TTC549 (cell line): ENCODE measurements around the gene SCRT2.
"Not testable (repeated sequence)": the region's sequence is repeated elsewhere in the genome, so short reads cannot be mapped to it uniquely, and the experiment has no call there.

Experiments used
- FAIRE-seq: peaks from 2 replicates; lab custom pipeline; 2012; peaks lifted over from hg19 to GRCh38; lab: Jason Lieb, UNC

Gene SCRT2

DNA sequence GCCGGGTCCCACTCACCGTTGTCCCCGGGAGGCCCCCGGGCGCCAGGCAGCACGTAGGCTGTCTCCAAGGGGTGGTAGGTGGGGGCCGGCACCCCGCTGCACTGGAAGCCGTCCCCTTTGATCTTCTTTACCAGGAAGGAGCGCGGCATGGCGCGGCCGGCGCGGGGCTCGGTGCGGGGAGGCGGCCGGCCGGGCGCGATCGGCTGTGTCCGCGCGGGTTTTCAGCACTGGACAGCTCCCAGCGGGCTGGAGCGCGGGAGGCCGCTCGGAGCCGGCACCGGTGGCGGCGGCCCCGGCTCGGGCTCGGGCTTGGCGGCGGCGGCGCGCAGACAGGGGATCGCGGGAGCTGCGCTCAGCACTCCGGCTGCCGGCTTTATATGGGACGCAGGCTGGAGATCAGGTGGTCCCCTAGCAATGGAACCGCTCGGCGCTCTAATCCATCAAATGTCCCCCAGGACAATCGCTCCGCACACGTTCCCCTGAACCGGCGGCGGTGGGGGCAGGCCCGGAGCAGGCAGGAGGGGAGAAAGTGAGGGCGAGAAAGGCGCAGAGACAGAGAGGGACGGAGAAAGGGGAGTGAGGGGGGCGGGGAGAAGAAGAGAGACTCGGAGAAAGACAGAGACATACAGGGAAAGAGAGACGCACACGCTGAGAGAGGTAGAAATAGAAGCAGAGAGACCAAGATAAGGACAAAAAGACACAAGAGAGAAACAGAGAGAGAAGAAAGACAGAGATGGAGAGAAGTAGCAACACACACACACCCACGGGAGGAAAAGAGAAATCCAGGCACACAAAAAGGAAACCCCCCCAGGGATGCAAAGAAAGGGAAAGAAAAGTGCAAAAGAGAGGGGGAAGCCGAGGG is at the start of gene SCRT2:
TSS of gene SCRT2 (minus strand) at position 350 of the 862 bp plus-strand sequence. CDS start at position 149, 201 bp downstream.
- FAIRE-seq = no peak

- not testable (repeated sequence) for FAIRE-seq
Observed at GRCh38 chr20:724797-725196, 49.2 kb upstream of the SCRT2 start.

DNA sequence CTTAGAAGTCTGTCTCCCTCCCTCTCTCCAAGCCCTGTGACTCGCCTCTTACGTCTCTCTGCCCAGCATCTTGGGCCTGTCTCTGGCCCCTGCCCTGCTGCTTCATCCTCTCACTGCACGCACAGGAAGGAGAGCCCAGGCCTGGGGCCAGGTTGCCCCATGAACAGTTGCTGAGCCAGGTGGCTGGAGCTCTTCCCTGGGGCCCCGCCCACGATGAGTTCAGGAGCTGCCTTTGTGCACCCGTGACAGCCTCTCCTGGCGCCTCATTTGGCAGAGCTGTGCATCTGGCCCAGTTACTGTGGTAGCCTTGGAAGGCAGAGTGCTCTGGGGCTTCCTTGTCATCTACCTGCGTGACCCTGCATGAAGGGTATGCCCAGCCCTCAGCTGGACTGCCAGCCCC is 48.2 kb upstream of the SCRT2 start:
- FAIRE-seq = no peak

DNA sequence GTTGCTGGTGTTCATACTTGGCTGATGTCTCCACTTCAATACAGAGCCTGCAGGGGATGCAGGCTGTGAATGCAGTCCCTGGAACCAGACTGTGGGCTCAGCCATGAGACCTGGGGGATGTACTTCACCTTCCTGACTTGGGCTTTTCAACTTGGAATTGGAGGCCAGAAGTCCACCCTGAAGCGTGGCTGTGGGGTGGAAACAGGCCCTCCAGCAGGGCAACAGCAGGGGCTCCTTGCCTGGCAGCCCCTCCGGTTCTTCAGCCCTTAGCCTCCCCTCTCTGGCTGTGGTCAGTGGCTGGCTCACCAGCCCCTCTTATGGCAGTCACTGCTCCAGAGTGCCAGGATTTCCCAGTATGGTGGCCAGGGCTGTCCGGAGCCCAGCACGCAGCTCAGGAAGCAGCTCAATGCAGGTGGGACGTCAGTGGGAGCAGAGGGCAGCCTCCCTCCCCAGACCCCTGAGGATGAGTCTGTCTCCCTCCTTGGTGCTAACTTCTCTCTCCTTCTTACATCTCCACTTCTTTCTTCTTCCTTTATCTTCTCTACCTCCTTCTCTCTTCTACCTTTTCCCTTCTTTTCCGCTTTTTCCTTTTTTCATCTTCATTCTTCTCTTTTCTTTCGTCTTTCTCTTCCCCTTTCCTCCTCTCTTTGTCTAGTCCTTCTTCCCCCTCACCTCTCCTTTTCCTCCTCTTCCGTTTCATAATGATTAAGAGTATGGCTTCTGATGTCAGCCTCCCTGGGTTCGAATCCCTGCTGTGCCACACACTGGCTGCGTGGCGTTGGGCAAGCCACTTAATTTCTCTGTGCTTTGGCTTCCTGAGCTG is 47.4 kb upstream of the SCRT2 start:
- FAIRE-seq = no peak

DNA sequence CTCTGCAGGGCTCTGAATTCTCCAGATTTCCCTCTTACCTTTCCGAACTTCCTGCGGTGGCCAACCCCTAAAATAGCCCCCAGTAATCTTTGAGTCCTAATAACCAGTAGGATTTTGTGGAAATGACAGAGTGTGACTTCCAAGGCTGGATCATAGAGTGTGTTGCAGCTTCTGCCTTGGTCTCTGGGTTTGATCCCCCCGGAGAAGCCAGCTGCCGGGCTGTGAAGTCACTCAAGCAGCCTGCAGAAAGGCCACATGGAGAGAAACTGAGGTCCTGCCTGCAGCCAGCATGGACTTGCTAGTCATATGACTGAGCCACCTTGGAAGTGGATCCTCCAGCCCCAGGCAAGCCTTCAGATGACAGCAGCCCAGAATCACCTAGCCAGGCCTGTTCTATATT is 46.3 kb upstream of the SCRT2 start:
- FAIRE-seq = no peak

DNA sequence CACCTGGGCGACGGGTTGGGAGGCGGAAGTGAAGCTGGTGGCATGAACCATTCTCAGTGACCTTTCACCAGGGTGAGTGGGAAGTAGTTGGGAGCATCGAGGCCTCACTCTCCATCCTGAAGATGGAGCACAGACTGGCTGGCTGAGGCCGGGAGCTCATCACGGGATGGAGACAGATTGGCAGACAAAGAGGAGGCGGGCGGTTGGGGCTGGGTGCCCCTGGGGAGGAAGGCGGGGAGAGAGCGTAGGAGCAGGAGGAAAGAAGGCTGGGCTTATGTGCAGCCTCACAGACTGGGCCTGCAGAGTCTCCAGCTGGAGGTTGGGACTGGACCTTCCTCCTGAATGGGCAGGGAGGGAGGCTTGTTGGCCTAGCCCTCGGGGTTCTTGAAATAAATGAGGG is 44.2 kb upstream of the SCRT2 start:
- no peak for FAIRE-seq

GRCh38 chr20:719068-719467 is 43.5 kb upstream of the SCRT2 start:
- FAIRE-seq = no peak

- no peak for FAIRE-seq
Observed at GRCh38 chr20:717832-718231, 42.2 kb upstream of the SCRT2 start.

DNA sequence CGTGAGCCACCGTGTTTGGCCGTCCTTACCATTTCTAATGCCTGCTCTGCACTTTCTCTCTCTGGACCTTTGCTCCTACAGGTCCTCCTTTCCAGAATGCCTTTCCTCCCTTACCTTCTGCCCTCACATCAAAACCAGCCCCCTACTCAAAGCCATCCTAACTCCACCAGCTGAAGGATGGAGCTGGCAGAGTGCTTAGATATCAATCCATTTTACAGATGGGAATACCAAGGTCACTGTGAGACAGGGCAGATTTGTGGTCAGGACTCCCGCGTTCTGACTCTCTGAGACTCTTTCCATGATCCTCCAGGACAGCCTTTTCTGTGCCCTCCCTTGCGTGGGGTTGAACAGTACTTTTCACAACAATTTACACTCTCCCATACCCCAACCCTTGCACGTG is 41.7 kb upstream of the SCRT2 start:
- FAIRE-seq = no peak

DNA sequence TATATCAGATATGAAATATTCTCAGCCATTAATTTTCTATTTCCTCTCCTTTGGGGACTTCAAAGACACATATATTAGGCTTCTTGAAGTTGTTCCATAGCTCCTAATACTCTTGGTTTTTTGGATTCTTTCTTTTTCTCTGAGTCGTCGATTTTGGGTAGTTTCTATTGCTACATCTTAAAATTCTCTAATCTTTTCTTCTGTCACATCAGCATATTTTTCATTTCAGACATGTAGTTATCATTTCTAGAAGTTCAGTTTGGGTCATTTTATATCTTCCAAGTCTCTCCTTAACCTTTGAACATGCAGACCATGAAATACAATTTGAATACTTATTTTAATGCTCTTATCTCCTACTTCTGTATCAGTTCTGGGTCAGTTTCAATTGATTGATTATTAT is 38.9 kb upstream of the SCRT2 start:
- FAIRE-seq = no peak

- FAIRE-seq = no peak
Observed at GRCh38 chr20:711576-711975, 36.0 kb upstream of the SCRT2 start.

DNA sequence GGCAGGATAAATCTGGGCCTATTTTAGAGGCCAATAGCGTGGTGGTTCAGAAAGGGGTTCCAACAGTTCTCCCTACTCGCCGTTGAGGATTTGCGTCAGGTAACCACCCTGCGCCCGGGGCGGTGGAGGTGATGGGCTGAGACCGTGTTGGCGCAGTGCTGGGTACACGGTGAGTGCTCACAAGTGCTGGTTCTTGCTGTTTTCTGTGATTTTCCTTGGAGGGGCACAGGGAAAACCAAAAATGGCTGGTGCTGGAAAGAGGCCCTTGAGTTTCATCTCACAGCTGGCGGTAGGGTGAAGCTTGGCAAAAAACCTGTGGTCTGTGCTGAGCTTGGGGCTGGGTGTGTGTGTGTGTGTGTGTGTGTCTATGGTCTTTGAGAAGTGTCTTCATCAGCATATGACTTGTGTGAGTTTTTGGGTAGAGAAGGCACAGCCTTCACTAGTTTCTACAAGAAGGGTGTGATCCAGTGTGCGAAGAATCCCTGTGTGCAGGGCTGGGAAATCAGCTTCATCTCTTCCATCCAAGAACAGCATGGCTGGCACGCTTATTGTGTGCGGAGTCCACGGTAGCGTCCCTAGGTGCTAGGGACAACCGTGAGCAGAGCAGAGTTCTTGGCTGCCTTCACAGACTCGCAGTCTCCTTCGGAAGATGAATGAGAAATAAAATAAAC is 35.3 kb upstream of the SCRT2 start:
- no peak for FAIRE-seq

- no peak for FAIRE-seq
Observed at GRCh38 chr20:709991-710779, 34.6 kb upstream of the SCRT2 start.

DNA sequence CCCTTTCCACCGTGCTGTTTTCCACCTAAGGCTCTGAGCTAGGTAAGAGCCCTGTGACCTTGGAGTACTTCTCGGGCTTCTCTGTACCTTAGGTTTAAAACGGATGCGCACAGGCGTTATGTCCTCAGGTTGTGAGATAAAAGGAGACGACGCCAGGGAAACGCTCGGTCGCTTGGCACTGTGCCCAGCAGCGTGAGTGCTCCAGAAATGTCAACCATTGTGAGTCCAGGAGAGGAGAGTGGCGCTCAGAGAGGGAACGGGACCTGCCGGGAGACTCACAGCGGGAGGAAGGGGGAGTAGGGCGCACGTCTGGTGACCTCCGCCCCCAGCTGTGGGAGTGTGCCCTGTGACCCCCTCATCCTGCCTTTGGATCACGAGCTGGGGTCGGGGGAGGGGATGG is 33.8 kb upstream of the SCRT2 start:
- FAIRE-seq = no peak

- FAIRE-seq = no peak
Observed at GRCh38 chr20:708956-709355, 33.4 kb upstream of the SCRT2 start.

- FAIRE-seq = no peak
Observed at GRCh38 chr20:707451-708110, 32.0 kb upstream of the SCRT2 start.

DNA sequence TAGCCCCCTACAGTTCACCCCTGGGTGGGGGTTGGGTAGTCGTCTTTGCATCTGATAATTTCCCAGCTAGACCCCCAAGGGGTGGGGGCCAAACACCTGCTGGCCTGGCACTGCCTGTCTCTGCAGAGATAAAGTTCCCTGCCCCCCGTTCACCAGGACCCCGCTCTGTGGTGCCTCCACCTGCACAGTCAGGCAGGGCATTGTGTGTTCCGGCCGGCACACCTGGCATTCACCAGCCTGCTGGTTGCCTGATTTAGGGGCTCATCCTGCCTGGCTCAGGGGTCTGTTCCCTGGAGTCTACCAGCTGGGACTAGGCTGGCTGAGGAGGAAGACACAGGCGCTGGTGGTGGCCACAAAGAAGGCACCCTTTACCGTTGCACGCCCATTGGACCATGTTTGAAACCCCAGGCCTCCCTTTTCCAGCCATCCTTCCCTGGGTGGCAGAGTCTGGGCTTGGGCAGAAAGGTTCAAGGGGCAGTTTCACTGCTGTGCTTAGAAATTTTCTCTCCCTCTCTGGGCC is 30.8 kb upstream of the SCRT2 start:
- FAIRE-seq = no peak

- no peak for FAIRE-seq
Observed at GRCh38 chr20:704726-705125, 29.1 kb upstream of the SCRT2 start.

DNA sequence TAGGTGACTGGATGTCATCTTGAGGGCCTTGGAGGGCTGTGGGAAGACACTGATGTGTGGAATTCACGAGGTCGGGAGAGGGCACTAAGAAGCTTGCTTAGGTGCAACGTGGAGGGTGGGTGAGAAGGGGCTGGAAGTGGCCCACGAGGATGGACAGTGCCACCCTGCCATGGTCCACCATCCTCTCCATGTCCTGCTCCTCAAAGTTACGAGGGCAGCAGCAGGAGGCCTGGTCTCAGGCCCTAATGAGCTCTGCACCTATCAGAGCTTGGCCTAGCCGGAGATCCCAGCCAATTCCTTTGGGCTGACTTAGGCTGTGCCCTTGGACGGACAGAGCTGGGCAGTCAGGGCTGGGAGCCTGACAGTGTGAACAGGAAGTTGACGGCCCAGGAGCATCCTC is 27.8 kb upstream of the SCRT2 start:
- no peak for FAIRE-seq

GRCh38 chr20:703006-703405 is 27.4 kb upstream of the SCRT2 start:
- FAIRE-seq = no peak

DNA sequence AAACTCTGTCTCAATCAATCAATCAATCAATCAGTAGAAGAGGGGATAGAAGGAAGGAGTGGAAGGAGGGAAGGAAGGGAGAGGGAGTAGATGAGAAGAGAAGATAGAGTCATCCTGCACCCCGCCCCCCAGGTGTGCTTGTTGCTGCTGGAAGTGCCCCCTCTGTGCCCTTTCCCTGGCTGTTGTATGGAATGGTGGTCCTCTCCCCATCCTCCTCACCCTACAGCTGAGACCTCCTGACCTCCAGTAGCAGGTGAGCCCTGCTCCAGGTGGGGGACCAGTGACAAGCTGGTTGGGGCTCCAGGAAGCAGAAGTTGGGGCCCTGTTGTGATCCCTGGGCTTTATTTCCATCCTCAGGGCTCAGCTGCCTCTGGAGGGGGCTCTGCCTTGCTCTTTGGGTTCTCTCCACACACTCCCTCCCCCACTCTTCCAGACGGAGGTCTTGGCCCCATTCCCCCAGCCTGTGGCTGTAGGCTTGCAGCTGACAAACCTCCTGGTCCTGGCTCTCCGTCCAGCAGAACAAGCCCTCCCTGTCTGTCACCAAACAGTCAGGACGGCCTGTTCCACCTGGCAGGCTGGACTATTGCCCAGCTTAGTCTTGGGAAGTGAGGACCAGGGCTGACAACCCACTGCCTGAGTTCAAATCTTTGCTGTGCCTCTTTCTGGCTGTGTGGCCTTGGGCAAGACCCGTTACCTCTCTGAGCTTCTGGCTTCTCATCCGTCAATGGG is 26.0 kb upstream of the SCRT2 start:
- FAIRE-seq = no peak
